GM21717 (cell line): ENCODE results near the gene C1QTNF8.

Experiments used
- ATAC-seq: cut with Tn5 transposase; IDR thresholded peaks from one replicate; pipeline ENCODE4 v1.9.1; 2021; ENCODE audit warnings: mild to moderate bottlenecking, moderate library complexity; ENCODE audit not compliant: unreplicated experiment

The C1QTNF8 gene

DNA sequence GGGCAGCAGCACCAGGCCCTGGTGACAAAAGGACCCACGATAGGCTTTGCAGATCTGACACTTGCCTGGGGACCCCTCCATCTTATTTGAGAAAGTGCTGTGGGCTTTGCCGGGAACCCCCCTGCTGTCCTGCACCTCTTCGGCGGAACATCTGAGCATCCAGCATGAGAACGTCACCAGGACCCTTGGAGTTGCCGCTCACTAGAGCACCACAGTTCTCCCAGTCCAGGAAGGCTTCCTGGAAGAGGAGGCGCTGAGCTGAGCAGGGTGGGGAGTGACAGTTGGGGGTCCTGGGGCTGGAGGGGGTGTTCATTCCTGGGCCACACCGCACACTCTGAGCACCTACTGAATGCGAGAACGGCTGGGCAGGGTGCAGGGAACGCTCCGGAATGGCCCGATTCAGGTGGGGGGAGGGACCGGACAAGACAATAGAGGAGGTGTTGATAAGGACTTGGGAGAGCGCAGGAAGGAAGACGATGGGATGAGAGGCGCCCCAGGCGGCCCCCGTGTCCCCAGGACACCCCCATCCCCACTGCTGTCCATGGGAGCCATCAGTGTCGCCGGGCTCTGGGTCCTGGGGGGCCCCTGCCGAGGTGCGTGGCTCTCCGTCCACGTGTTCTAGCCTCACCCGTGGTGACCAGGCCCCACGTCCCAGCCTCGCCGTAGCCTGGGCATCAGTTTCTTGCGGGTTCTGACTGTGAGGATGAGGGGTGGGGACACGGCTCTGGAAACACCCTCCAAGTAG is 32.1 kb upstream of the C1QTNF8 start:
- no peak for ATAC-seq

DNA sequence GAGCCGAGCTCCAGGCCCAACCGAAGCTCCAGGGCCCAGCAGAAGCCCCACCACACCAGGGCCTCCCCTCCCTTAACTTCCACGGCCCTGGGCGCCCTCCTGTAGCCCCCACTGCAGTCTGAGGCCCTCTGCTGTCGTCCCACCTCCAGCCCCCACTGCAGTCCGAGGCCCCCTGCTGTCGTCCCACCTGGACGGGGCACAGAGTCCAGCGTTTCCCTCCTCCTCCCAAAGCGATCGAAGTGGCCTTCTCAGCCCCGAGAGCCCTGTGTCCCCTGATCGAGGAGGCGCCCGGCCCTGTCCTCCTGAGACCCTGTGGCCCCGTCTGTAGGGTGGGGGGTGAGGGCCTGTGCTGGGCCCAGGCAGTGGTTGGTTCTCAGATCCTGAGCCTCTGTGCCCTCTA is 31.1 kb upstream of the C1QTNF8 start:
- no peak for ATAC-seq

DNA sequence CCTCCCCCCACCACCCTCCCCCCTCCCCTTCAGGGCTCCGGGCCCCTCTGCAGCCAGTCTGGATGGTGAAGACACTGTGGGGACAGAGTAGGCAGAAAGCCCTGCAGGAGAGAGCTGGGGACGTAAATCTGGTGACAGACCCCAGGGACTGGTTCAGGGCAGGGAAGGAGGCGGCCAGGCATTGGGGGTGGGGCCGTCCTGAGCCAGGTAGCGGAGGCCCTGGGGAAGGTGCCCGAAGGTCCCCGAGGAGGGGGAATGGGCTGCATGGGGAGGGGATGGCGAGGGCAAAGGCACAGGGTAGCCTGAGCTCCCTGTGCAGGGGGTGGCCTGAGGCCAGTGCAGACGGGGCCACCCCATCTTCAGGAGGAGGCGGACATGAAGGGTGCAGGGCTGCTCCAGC is 30.5 kb upstream of the C1QTNF8 start:
- no peak for ATAC-seq

DNA sequence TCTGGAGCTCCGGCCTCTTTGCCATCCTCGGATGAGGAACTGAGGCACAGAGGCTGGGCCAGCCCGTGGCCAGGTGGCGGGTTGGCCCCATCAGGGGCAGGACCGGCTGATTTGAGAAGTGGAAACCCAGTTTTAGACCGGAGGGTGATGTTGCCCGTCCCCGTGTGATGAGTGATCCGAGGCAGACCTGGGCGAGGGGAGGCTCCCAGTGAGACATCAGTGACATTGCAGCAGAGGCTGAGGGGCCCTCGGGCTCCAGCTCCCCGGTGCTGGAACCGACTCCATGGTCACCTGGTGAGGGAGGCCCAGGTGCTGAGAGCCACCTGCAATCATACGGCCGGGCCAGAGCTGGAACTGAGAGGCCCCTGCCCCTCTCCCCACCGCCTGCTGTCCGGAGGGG is 30.0 kb upstream of the C1QTNF8 start:
- no peak for ATAC-seq

DNA sequence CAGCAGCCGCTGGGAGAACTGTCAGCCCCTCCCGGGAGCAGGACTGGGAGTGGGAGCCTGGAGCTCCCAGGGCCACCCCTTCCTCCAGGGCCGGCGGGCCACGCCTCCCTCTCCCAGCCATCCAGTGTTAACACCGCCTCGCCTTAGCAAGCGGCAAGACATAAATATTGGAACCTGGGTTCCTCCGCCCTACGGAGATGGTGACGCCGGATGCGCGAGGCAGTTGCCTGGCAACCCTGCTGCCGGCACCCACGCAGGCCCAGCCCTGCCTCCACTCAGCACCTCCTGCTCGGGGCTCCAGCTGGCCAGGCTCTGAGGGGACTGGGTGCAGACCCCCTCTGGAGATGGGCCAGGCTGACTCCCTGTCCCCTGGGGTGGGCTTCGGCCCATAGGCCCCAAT is 29.4 kb upstream of the C1QTNF8 start:
- no peak for ATAC-seq

DNA sequence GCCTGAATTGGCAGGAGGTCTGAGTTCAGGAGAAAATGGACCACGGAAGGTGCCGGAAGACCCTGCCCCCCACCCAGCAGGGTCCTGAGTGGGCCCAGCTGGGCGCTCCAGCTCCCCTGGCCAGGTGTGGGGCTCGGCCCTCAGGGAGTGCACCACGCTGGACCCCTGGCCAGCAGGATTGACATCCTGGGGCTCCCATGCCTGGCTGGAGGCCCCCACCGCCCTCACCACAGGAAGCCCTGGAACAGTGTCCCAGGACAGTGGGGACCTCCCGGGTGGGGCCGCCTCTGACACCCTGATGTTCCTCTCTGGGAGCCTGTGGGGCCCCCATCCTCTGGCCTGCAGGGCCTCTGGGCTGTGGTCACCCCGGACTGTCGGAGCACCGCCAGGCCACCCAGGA is 28.8 kb upstream of the C1QTNF8 start:
- ATAC-seq, result no peak

DNA sequence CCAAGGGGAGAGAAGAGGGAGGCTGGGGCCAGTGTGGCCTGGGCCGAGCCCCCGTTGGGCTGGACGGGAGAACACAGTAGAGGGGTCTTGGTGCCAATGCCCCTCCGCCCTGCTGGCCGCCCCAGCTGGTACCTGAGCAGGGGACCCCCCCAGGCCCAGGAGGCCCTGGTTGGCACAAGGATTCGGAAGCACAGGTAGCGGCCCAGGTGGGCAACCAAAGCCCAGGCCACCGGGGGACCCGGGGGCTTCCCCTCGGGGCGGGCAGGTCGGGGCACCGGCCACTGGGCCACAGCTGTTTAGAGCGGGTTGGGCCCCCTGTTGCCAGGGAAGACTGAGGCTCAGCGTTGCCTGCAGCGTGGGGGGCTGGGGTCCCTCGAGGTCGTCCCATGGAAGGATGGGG is 28.2 kb upstream of the C1QTNF8 start:
- ATAC-seq, result no peak

DNA sequence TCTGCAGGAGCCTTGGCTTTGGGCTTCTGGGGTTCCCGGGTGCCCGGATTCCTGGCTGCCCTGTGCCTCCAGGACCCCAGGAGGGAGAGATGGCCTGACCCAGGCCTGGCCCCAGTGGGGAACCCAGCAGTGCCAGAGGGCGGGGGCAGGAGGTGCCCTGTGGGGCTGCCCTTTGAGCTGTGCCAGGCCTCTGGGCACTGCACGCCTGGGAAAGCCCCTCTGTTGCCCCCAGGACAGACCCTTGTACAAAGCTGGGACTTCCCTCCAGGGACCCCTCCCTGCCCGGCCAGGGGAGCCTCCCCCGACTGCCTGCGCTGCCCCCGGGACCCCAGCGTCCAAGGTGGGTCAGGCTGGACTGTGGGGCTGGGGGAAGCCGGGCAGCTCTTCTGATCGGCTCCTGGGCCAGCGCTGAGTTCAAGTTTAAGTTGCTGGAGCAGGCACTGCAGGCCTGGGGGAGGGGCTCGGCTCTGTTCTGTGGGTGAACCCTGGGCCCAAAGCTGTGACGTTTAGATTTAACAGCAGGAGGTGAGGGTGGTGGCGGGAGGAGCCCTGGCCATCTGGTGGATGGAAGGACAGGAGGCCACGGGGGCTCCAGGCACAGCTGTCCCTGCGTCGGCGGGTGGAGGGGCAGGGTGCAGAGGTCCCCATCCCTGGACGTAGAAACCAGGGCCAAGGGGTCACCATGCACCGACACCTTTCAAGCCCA is 27.6 kb upstream of the C1QTNF8 start:
- no peak for ATAC-seq

DNA sequence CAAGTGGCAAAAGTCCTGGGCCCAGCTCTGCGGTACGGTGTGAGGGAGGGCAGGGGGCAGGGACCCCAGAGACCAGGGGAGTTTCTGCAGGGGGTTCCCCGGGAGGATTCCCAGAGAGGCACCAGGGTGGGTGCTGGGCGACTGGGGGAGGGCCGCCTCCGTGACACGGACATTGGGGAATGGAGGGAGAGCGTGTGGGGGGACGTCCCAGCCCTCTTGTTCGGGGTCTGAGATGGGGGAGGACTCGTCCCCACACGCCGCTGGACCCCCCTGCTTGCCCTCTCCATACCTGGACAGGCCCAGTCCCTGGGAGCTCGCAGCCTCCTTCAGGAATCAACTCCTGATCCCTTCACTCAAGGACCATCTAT is 26.3 kb upstream of the C1QTNF8 start:
- no peak for ATAC-seq

DNA sequence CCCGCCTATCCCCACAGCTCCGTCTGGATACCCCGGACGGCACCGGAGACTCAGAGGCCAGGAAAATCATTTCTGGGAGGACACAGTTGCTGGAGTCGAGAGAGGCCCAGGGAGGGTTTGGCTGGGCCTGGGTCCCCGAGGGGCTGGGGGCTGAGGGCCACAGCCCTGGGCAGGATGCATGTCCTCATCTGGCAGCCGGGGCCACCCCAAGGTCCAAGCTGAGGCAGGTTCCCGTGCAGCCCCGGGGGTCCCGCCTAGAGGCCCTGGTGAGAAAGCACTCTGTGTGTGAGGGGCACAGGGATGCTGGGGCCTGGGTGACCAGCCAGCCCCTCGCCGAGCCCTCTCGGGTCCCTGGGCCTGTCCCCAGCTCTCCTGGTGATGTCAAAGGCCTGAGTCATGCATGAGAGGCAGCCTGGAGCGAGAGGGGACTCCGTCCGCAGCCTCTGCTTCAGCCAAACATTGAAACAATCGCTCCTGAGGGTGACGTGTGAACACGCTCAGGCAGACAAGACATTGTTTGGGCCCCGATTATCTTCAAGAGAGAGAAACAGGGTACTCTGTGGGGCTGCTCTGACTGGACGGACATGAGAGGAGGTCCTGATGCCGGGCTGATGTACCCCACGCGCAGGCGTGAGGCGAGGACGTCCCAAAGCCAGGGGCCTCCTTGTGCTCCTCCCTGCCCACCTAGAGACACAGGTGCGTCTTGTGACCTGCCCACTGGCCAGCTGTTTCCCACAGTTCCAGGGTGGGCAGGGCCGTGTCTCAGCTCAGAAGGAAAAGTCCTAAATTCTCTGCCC is 25.8 kb upstream of the C1QTNF8 start:
- ATAC-seq, result no peak

DNA sequence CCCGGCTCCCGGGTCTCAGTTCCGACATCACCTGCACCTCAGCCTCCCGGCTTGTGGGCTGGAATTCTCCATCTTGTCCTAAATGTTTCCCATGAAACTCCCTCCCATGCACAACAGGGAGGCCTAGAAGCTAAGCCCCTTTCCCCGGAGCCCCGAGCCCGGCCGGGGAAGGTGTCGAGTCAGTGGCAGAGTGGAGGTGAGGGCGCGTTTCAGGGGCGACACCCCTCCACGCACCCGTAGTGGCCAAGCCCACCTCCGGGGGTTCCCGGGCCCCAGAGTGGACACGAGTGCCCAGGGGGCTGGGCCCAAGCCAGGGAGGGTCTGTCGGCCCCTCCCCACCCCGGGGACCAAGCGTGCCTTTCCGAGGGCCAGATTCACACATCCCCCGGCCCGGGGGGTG is 25.0 kb upstream of the C1QTNF8 start:
- ATAC-seq, result no peak

DNA sequence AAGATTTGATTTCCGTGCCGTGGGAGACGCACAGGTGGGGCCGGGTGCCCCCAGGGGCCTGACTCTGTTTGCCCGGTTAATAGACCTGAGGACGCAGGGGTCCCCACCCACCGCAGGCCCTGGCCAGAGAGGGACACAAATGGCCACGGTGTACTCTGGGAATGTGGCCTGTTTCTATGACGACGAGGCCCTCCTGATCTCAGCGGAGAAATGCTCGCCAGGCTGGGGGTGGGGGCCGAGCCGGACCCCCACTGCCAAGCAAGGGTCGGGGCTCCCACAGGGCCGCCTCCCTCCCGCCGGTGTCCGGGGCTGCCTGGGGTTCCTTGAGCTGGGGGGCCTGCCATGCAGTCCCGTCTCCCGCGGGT is 24.5 kb upstream of the C1QTNF8 start:
- ATAC-seq, result no peak

DNA sequence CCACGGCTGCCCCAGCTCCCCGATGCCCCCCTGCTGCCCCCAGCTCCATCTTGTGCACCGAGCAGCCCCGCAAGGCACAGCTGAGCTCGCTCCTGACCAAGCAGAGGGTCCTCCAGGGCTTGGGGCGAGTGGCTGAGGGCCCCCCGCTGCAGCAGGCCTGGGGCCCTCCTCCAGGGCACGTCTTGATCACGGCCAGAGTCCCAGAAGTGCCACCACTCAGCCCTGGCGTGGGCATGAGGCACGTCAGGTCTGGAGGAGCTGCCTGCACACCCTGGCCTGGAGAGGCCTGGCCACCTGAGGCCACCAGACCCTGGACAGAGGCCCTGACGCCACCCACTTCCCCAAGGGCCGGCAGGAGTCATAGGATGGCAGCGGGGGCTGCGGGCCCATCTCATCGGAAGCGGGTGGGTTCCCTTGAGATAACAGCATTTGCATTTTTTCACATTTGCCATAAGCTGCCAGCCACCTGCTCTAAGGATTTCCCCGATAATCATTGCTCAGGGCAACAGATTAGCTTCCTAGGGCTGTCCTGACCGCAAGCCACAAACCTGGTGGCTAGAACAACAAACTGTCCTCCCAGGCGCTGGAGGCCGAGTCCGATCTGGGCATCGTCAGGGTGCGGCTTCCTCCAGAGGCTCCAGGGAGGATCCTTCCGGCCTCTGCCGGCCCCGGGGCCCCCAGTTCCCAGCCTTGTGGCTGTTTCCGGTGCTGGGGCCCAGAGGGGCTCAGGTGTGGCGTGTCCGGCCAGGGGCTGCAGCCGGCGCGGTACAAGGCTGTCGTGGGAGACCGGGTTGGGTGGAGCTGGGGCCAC is 23.9 kb upstream of the C1QTNF8 start:
- no peak for ATAC-seq

DNA sequence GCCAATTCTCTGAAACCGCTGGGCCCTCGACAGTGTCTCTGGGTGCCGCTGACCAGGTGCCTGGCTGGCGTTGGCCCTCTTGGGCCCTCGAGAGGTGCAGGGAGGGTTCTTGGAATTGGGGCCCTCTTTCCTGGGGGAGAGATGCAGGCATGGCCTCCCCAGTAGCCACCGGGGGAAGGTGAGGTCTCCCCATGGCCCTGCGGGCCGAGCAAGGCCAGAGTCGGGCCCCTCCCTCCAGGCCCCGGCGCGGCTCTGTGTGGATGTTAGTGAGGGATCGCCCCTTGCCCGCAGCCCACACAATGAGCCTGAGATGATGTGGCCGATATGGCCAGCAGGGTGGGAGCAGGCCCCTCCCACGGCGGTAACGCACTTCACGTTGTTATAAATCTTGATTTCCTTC is 23.1 kb upstream of the C1QTNF8 start:
- ATAC-seq, result no peak

DNA sequence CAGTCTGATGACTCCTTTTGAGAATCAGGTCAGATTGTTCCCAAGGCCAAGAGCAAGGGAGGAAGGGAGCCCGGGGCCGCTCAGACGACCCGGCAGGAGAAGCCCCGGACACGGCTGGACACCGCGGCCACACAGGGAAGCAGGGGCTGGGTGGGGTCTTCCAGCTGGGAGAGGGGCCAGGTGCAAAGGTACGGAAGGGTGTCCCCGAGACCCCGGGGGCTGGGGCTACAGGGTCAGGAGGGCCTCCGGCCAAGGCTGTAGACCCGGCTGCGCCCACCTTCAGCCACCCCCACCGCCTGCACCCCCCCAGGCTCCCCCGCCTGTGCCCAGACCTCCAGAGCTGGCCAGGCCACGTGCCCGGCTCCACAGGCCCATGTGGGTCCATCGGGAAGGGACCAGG is 21.9 kb upstream of the C1QTNF8 start:
- ATAC-seq, result no peak

DNA sequence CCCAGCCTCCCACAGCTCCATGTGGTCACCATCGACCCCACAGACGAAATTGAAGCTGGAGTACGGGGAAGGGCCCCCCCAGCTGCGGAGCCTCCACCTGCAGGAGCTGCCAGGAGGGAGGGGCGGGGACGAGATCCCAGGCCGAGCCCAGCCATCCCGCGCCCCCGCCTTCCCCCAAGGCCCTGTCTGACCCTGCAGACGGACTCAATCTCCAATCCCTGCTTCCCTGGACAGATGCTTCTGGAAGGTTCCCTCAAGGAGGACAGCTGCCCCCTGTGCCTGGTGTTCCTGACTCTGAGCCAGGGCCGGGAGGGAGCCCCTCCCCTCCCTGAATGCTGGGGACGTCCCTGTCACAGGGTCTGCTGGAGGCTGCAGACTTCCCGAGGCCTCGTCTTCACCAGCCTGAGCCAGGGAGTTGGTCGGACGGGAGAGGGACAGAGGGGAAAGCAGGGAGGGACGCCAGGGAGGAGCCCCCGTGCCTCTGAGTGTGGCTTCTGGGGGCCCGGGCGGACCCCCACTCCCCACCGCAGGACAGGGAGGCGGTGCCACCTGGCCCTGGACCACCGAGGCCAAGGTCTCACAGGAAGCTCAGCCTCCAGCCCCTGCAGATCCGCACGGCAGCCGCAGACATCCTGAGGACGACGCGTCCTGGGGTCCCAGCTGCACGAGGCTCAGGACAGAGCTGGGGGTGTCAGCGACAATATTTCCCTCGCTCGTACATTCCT is 21.3 kb upstream of the C1QTNF8 start:
- no peak for ATAC-seq

DNA sequence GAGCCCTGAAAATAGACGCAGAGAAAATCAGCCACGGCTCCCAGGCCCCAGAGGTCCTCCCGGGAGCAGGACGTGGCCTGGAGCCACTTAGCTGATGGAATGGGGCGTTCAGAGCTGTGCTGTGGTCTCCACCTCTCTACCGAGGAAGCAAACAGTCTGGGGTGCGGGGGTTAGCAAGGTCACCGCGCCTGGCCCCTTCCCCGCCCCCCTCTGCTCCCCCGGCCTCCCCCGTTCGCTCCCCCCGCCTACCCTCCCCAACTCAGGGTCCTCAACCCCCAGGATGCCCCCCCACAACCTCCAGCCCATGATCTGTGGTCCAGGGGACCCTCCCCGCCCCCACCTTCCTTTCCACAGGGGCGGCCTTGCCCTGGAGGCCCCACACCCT is 20.6 kb upstream of the C1QTNF8 start:
- ATAC-seq, result no peak

DNA sequence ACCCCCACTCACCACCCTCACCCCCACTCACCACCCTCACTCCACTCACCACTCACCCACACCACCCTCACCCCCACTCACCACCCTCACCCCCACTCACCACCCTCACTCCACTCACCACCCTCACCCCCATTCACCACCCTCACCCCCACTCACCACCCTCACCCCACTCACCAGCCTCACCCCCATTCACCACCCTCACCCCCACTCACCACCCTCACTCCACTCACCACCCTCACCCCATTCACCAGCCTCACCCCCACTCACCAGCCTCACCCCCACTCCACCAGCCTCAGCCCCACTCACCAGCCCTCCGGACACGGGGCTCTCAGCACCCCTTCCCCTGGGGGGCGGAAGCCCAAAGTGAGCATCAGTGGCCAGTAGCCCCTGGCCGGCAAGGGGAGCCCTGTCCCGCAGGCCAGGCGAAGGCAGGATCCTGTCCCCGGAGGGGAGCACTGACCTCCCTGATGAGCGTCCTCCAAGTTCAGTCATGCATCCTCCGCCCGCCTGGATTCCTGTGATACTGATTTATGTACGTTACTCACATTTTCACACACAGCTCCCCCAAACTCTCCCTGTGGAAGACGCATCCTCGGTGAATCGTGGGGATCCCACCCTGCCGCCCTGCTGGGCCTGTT is 18.0 kb upstream of the C1QTNF8 start:
- no peak for ATAC-seq

DNA sequence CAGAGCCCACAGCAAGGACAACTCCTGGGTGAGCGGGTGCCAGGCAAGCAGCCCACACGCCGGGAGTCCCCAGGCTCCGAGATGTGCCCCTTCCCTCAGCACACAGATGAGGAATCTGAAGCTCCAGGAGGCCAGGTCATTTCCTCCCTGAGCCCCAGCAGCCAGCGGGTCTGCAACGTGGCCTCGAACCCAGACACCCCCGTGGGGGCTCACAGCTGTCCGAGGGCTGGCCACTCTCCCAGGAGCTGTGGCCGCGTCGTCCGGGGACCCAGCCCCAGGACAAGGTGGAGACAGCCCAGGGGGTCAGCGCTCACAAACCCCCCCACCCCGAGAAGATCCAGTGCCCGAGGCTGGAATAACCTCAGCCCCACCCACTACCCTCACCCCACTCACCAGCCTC is 17.4 kb upstream of the C1QTNF8 start:
- no peak for ATAC-seq

DNA sequence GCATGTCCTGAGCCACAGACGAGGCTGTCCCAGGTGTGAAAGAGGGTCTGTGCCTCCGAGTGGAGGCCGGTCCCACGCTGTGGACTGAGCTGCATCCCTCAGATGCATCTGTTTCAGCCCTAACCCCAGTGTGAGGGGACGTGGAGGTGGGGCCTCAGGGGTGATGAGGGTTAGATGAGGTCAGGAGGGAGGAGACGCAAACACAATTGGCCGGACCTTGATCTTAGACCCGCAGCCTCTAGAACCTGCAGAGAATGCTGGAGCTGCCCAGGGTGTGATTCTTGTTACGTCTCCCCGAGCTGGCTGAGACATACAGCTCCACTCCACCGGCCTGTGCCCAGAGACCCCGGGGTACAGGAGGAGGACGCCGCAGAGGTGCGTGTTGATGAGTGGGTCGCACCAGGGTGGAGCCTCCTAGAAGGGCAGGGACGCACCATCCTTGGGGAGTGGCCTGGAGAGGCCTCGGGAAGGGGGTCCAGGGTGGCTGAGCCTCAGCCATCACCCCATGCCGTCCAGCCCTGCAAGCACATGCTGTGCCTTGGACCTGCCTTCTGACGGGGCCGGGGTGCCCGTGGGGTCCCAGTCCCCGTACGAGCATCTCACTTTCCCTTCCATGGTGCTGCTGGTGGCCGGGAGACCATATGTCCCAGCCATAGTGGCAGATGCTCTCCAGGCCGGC is 16.6 kb upstream of the C1QTNF8 start:
- no peak for ATAC-seq
